LHCN-M2 (cell line): ENCODE results near the gene AKNA. TPM values are rescaled to one million over a fixed set of nuclear protein-coding genes. Genes with fewer than 3 reads are reported as not detected.

Experiments
- DNase-seq: peaks from one replicate; pipeline ENCODE4 v3.0.0-alpha.2; 2012; ENCODE audit warnings: low read depth
- total RNA-seq: library from RNA; depleted of rRNA; stranded (reverse); fragments of >200 nt; gene quantifications from 2 replicates; pipeline ENCODE4 v1.2.3, GENCODE V29; 2014

AKNA gene
- total RNA-seq, 1 experiment from 2014 or later = 3.7 TPM

GRCh38 chr9:114375386-114376175 lies 12.2 kb downstream of the AKNA start:
- DNase-seq = no peak

DNA sequence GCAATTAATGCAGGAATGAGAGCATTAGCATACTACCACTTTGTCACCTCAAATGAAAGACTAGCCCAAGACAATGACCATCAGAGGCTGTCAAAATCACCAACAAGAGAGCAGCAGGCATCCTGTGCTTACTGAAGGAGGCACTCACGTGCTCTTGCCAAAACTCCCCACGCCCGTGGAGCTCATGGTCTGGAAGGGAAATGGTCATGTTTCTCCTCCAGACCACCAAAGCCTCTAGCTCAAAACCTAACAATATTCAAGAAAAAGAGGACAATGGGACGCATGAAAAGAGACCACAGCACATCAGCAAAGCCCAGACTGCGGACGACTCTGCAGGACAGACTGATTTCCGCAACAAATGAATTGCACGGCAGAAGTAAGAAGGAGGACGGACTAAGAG lies 12.8 kb downstream of the AKNA start:
- DNase-seq = no peak

DNA sequence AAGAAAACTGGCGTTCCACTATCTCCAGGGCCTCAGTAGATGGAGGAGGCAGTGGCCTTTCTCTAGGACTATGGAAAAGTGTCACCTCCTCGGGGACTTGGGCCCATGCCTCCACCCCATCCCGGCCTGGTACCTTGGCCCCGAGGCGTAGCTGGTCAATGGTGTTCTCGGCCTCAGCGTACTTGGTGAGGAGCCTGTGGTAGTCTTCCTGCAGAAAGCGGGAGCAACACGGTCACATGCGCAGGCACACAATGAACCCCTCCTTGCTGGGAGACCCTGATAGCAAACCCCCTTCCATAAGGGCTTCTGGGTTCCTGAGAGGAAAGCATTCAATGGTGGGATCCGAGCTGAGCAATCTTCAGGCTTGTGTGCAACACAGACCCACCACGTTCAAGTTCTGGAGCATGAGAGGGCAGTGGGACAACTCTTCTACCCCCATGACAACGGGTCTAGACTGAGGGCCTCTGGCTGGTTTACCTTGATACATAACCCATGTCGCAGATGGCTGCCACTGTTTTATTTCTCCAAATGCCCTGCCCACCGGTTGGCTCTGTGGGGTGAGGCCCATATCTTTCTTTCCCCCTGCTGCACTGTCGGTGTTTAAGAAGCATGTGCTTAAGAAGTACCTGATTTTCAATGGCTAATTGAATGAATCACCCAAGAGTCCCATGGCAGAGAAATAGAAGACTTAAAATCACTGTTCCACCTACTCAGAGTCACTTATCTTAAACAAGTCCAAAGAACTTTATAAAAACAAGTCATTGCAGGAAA lies 13.6 kb downstream of the AKNA start:
- DNase-seq = no peak

DNA sequence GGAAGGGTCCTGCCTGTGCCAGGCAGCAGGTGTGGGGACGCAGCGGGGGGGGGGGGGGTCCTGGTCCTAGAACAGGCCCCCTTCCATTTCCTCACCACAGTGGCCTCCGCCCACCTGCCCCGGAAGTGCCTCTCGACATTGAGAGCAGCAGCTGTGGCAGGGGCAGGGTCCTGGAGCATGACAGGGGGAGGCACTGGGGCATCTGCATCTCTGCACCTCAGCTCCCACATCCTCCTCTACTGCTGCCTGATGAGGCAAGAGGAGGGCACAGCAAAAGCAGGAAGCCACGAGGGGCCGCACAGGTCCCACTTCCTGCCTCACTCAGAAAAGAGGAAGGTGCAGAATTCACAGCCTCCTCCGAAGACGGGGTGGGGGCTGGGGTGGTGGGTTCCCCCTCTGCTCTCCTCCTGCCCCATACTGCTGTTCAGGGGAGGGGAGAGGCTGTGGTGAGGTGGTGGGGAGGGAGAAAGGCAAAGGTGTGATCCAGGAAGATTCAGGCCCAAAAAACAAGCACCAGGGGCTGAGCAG lies 14.8 kb downstream of the AKNA start:
- DNase-seq = no peak

DNA sequence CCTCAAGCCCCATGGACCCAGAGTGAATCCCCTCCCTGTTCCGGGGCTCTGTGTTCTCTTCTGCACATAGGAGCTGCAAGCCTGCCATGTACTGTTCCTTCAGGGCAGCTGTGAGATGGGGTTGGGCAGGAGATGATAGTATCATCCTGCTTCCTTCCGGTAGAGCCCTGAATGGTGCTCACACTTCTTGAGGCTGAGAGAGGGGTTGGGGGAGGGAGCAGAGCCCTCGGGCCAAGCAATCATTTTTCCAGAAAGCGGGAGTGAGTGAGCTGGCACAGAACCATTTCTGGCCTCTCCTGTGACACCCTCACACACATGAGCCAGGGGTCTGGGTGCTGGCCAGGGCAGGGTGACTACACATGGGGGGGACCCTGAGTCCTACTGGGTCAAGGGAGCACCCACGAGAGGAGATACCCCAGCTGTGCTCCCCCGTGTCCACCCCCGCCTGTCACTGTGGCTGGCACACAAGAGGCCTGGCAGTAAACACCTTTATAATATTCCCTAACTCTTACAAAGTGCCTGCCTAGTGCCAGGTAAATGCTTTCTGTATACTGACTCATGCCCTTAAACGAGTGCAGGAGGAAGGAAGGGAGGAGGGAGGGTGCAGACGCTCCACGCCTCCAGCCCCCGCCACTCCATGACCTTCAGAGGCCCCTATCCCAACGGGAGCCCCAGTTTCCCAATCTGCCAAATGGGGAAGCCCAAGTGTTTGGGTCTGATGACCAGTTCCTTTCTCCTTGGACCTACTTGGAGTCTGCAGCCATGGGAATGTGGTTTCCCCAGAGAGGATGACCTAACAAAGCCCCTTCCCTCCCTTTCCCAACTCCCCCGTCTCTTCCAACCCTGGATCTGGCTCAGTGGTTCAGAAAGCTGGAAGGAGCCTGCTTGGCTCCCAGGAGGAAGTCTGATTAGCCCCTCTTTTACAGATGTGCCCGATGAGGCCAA lies 15.5 kb downstream of the AKNA start:
- DNase-seq = no peak

DNA sequence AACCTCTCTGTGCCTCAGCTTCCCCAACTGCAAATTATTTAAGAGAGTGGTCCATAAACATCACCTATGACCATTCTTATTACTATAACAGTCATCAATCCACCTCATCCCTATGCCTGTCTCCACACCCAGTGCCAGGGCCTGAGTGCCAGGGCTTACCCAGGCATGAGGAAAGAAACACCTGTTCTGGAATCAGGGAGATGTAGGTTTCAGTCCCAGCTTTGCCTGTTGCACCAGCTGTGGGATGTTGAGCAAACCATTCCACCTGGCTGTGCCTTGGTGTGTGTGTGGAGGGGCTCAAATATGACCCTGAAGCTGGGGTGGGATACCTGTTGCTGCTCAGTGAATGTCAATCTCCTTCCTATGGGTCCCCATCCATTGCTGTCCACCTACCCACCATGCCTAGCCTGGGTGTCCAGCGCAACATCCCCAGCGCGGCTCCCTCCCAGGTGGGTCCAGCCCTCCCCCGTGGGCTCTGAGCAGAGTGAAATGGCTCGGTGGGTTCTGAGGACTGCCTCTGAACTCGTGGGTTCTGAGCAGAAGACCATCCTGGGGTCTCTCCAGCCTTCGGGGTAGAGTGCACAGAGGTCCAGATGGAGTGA lies 16.3 kb downstream of the AKNA start:
- DNase-seq = no peak

DNA sequence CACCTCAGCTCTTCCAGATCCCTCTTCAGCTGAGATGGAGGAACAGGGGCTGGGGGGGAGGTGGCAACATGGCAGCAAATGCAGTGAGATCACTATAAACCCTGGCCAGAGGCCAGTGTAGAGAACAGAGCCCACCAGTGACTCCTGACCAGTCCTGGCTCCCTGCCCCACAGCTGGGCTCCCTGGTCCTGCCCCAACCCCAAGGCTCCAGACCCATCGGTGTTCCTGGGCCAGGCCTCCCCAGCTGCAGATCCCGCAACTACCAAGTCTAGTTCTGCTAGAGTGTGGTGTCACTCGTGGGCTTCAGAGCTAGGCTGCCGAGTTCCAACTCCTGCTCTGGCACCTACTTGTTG lies 16.8 kb downstream of the AKNA start:
- no peak for DNase-seq

GRCh38 chr9:114370251-114370967 lies 17.4 kb downstream of the AKNA start:
- DNase-seq = no peak

DNA sequence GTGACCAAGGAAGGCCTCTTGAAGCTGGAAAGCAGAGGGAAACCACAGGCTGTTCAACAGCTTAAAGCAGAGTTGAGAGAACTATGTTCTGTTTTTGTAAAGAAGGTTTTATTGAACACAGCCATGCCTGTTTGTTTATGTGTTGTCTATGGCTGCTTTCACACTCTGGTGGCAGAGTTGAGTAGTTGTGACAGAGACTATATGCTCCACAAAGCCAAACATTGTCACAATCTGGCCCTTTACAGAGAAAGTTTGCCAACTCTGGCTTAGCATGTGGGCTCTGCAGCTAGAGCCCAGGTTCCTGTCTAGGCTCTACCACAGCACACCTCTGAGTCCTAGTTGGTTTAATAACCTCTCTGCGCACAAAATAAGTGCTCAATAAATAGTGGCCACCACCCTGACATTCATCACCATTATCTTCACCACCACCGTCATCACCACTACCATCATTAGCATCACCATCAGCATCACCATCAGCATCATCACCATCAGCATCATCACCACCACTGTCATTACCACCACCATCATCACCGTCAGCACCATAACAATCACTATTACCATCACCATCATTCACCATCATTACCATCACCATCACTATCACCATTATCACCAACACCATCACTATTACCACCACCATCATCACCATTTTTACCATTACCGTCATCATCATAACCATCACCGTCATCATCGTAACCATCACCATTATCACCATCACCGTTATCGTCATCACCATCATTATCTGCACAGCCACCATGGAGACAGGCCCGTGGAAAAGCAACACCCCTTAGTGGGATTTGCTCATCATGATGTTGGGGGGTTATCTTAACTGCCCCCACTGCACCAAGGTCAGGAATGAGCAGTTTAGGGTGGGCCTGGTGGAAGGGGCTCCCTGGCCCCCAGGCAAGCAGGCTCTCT lies 18.3 kb downstream of the AKNA start:
- no peak for DNase-seq

GRCh38 chr9:114367772-114368569 lies 19.8 kb downstream of the AKNA start:
- DNase-seq = no peak

DNA sequence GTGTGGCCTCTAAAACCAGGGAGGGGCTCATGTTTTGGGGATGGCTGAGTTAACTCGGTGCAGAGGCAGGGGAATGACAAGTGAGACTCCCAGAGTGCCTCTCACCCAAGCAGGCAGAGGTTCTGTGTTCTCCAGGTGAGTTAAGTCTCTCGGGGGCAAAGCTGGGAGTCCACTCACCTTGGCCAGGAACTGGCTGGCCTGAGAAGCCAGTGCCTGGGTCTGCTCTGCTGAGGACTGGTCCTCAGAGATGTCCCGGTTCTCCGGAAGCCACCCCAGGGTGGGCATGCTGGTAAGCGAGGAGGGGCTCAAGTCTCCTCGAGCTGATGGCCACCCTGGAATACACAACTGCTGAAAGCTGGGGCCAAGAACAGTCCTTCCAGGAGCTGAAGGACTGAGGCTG lies 20.4 kb downstream of the AKNA start:
- no peak for DNase-seq

DNA sequence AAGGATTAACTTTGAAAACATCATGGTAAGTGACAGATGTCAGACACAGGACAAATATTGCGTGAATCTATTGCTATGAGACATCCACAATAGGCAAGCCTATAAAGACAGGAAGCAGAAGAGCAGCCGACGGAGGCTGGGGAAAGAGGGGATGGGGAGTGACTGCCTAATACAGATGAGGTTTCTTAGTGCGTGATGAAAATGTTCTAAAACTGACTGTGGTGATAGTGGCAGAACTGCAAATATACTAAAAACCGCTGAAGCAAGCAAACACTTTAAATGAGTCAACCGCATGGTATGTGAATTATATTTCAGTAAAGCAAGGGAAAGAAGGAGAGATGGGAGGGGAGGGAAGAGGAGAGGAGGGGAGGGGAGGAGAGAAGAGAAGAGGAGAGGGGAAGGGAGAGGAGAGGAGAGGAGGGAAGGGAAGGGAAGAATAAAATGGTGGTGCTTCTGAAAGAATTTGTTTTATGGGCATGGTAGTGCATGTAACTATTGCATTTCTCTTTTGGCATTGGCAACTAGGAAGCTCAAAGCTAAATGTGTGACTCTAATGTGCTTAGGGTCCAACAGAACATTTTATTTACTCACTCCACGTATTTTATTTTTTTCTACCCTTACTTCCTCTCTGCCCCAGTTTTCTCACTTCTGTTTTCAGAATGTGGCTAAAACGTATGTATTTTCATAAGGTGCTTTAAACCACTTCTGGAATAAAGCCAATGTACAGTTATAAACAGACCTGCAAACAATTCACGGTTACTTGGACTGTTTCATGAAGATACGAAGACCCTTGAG lies 21.3 kb downstream of the AKNA start:
- DNase-seq = peak; percentile 90

DNA sequence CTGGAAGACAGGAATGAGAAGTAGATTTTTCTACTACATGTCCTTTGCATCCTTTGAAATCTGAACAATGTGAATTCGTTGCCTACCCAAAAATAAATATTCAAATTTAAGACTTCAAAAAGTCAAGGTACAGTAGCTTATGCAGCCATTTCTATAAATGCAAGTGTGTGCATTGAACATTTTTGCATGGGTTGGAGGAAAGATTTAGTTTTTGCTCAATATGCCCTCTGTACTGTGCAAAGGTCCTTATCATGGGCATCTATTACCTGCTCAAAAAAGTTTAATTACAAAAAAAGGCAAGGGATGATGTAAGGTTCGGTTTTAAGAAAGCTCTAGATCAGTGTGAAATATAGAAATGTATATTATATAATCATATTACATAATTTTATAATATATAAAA lies 22.6 kb downstream of the AKNA start:
- no peak for DNase-seq

DNA sequence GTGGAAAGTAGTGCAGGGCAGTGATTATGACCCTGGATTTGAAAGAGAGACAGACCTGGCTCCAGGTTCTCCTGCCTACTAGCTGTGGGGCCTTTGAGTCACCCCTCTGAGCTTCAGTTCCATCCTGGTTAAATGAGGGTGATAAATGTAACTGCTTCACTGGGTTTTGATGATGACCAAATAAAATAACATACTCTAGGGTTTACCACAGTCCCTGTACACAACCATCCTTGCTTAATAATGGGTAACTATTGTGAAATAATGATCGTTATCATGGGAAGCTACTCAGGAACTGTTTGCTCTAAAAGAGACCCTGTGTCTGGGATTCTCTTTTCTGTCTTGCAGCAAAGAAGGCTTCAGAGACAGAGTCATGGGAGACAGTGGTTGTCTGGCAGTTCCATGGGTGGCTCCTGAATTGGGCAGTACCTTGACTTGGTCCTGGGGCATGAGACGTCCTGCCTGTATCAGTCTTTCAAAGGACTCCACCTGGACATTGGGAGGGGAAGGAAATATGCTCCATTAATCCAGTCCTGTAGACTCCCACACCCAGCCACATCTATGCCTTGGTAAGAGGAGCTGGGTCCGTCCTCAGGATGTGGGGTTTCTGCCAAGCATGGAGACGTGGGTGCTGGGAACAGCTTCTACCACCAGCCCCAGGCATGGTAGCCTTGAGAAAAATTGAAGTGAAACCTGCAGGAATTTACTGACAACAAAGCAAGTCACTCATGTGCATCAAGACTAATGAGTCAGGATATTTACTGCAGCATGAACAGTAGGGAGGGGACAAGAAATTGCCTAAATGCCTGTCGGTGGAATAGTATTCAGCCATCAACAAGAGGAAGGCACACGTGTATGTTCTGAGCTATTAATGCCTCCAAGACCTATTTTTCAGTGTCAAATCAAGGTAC lies 23.4 kb downstream of the AKNA start:
- DNase-seq = peak; percentile 88

GRCh38 chr9:114363424-114363823 lies 24.4 kb downstream of the AKNA start:
- DNase-seq = no peak

- no peak for DNase-seq
Observed at GRCh38 chr9:114362394-114362793, 25.4 kb downstream of the AKNA start.

- DNase-seq = no peak
Observed at GRCh38 chr9:114361542-114361941, 26.2 kb downstream of the AKNA start.
